Hepatocyte (in vitro differentiated cells): ENCODE measurements around the gene LINC00632. TPM values are rescaled to one million over a fixed set of nuclear protein-coding genes. Genes with fewer than 3 reads are reported as not detected.

ENCODE experiments used
- DNase-seq: peaks from one replicate; pipeline ENCODE4 v3.0.0-alpha.2; 2016; ENCODE audit warnings: low spot score
- H2AFZ ChIP-seq: fragments of 200-600 bp; sonication (generic); 2 replicates; pipeline ENCODE4 v1.6.0; 2016; ENCODE audit warnings: antibody characterized with exemption, mild to moderate bottlenecking
- H3K27ac ChIP-seq: fragments of 200-600 bp; sonication (generic); 2 replicates; pipeline ENCODE4 v1.5.1; 2016; ENCODE audit warnings: mild to moderate bottlenecking
- H3K27me3 ChIP-seq: fragments of 200-600 bp; sonication (generic); 2 replicates; pipeline ENCODE4 v1.6.1; 2016
- H3K36me3 ChIP-seq: fragments of 200-600 bp; sonication (generic); replicated peaks from 2 replicates; pipeline ENCODE4 v1.5.1; 2016; ENCODE audit warnings: low read depth; ENCODE audit not compliant: insufficient read depth
- H3K4me1 ChIP-seq: fragments of 200-600 bp; sonication (generic); 2 replicates; pipeline ENCODE4 v1.5.1; 2016; ENCODE audit warnings: mild to moderate bottlenecking, moderate library complexity; ENCODE audit not compliant: insufficient read depth
- H3K4me2 ChIP-seq: fragments of 200-600 bp; sonication (generic); 2 replicates; pipeline ENCODE4 v1.6.0; 2016
- H3K4me3 ChIP-seq: fragments of 200-600 bp; sonication (generic); 2 replicates; pipeline ENCODE4 v1.5.1; 2016; ENCODE audit warnings: mild to moderate bottlenecking
- H3K79me2 ChIP-seq: fragments of 200-600 bp; sonication (generic); 2 replicates; pipeline ENCODE4 v1.6.0; 2017; ENCODE audit warnings: mild to moderate bottlenecking
- H3K9me2 ChIP-seq: fragments of 200-600 bp; sonication (generic); replicated peaks from 2 replicates; pipeline ENCODE4 v1.6.0; 2017; ENCODE audit warnings: mild to moderate bottlenecking; ENCODE audit not compliant: insufficient read depth
- H3K9me3 ChIP-seq: fragments of 200-600 bp; sonication (generic); 2 replicates; pipeline ENCODE4 v1.5.1; 2016; ENCODE audit warnings: low read depth, mild to moderate bottlenecking
- H4K20me1 ChIP-seq: fragments of 200-600 bp; sonication (generic); 2 replicates; pipeline ENCODE4 v1.6.0; 2016; ENCODE audit warnings: mild to moderate bottlenecking; ENCODE audit not compliant: insufficient read depth, poor library complexity, severe bottlenecking
- EZH2 ChIP-seq: fragments of 200-600 bp; sonication (generic); IDR thresholded peaks from 2 replicates; pipeline ENCODE4 v1.6.1; 2016; ENCODE audit warnings: antibody characterized with exemption, mild to moderate bottlenecking, borderline replicate concordance
- EZH2phosphoT487 ChIP-seq: fragments of 200-600 bp; sonication (generic); IDR thresholded peaks from one replicate; pipeline ENCODE4 v1.6.1; 2018; ENCODE audit warnings: antibody characterized with exemption, mild to moderate bottlenecking, low read depth, moderate library complexity; ENCODE audit not compliant: unreplicated experiment, severe bottlenecking
- WGBS: methylation state at CpG from one replicate; pipeline ENCODE4 v1.1.6; 2016; ENCODE audit warnings: low lambda C conversion rate; ENCODE audit errors: missing lambda C conversion rate; 5-methylcytosine and 5-hydroxymethylcytosine counted together
- polyA plus RNA-seq: library from polyadenylated mRNA; unstranded; fragments of >200 nt; fragmentation: Nextera tagmentation; extraction: Ambion mirVana; gene quantifications from 2 replicates; pipeline ENCODE4 v1.2.1, GENCODE V29; 2016
- total RNA-seq: library from RNA; depleted of rRNA; stranded (reverse); fragments of >200 nt; gene quantifications from 2 replicates; pipeline ENCODE4 v1.2.3, GENCODE V29; 2014
- TF ChIP-seq, protein P1 (sequence below): fragments of 200-600 bp; sonication (generic); IDR thresholded peaks from 2 replicates; pipeline ENCODE4 v1.5.1; 2016; ENCODE audit warnings: antibody characterized with exemption, mild to moderate bottlenecking; ENCODE audit not compliant: poor library complexity

Gene LINC00632
- total and polyA plus RNA-seq, 2 experiments from 2014 or later, result 51.5 to 245 TPM

- Histone ChIP-seq H4K20me1 (no peaks in the 10 kb centered on the region), H3K27me3 (no peaks in the 10 kb centered on the region), H3K4me1 (no peaks in the 10 kb centered on the region), H3K4me3 (no peak overlapping the region), H3K27ac (no peak overlapping the region), H3K36me3 (no peaks in the 10 kb centered on the region), H3K9me3 (no peaks in the 10 kb centered on the region), H3K9me2 (no peaks in the 10 kb centered on the region), H3K79me2 (no peaks in the 10 kb centered on the region), H3K4me2 (no peak overlapping the region), H2AFZ (no peak overlapping the region)
- WGBS, result 61% methylated on average over 9 of the region's 9 CpGs
- DNase-seq, result peak; percentile 22
- TF ChIP-seq, protein P1, sequence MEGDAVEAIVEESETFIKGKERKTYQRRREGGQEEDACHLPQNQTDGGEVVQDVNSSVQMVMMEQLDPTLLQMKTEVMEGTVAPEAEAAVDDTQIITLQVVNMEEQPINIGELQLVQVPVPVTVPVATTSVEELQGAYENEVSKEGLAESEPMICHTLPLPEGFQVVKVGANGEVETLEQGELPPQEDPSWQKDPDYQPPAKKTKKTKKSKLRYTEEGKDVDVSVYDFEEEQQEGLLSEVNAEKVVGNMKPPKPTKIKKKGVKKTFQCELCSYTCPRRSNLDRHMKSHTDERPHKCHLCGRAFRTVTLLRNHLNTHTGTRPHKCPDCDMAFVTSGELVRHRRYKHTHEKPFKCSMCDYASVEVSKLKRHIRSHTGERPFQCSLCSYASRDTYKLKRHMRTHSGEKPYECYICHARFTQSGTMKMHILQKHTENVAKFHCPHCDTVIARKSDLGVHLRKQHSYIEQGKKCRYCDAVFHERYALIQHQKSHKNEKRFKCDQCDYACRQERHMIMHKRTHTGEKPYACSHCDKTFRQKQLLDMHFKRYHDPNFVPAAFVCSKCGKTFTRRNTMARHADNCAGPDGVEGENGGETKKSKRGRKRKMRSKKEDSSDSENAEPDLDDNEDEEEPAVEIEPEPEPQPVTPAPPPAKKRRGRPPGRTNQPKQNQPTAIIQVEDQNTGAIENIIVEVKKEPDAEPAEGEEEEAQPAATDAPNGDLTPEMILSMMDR, result peak; percentile 46
- no peak for TF ChIP-seq EZH2
These were observed 8.1 kb upstream of the LINC00632 start for GRCh38 chrX:140701480-140701879.

GRCh38 chrX:140710710-140711109, 1.2 kb downstream of the LINC00632 start:
- H3K4me3 ChIP-seq, result no peak overlapping the region
- WGBS, result 74% methylated on average over 6 of the region's 6 CpGs
- no peaks in the 10 kb centered on the region for H3K4me1 ChIP-seq
- H3K9me2 ChIP-seq, result no peaks in the 10 kb centered on the region
- H4K20me1 ChIP-seq, result no peaks in the 10 kb centered on the region
- H3K27me3 ChIP-seq, result no peaks in the 10 kb centered on the region
- no peaks in the 10 kb centered on the region for H3K9me3 ChIP-seq
- peak overlapping the region; percentile 47 for H3K4me2 ChIP-seq
- H3K36me3 ChIP-seq, result no peaks in the 10 kb centered on the region
- peak overlapping the region; percentile 25 for H2AFZ ChIP-seq
- H3K27ac ChIP-seq, result peak overlapping the region; percentile 0
- peak; percentile 24 for DNase-seq
- no peaks in the 10 kb centered on the region for H3K79me2 ChIP-seq
- TF ChIP-seq EZH2, result no peak
- TF ChIP-seq EZH2phosphoT487, result no peak
- TF ChIP-seq, protein P1, result no peak

DNA sequence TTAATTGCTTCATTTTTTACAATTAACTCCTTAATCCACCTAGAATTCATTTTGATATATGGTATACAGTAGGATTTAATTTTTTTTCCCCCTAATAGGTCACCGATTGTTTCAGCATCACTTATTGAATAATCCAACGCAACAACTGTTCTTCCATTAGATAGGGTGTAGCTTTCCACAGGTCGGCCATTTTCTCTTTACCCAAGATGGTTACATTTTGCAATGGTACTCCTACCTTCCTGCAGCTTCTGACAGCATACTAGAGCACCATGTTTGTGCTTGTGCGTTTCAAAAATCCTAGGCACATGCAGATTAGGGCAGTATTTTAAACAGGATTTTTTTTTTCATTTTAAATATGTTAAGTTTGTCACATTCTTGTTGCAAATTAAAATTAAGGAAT, 2.3 kb downstream of the LINC00632 start:
- TF ChIP-seq, protein P1, result no peak
- TF ChIP-seq EZH2 (no peak), EZH2phosphoT487 (no peak)
- H3K9me3 ChIP-seq, result no peaks in the 10 kb centered on the region
- 79% methylated on average over 4 of the region's 4 CpGs for WGBS
- H3K4me3 ChIP-seq, result no peak overlapping the region
- H3K9me2 ChIP-seq, result no peaks in the 10 kb centered on the region
- no peak overlapping the region for H3K4me2 ChIP-seq
- no peak overlapping the region for H3K27ac ChIP-seq
- no peaks in the 10 kb centered on the region for H3K79me2 ChIP-seq
- no peak overlapping the region for H2AFZ ChIP-seq
- no peaks in the 10 kb centered on the region for H3K4me1 ChIP-seq
- H4K20me1 ChIP-seq, result no peaks in the 10 kb centered on the region
- DNase-seq, result no peak
- H3K27me3 ChIP-seq, result no peaks in the 10 kb centered on the region
- no peaks in the 10 kb centered on the region for H3K36me3 ChIP-seq
